Measurements from ENCODE around the gene NR4A3. TPM values are rescaled to one million over a fixed set of nuclear protein-coding genes. Genes with fewer than 3 reads are reported as not detected.

Gene NR4A3
- total RNA-seq, 2 donors from 2014 or later = 37.4 to 49.8 TPM

- intact Hi-C loops (cut with DNase I) = loop anchor here in 1 of 2 donors (10.0 kb wide), 1 partner anchor 456 kb away; no protein-coding TSS in a partner anchor
- DNase-seq (ENCODE audit: low spot score) = no peak
Observed at GRCh38 chr9:99811172-99811571, 10.5 kb upstream of the NR4A3 start.

- no peak for DNase-seq (ENCODE audit: low spot score)
- intact Hi-C loops (cut with DNase I) = loop anchor here in 1 of 2 donors (10.0 kb wide), 1 partner anchor 457 kb away; no protein-coding TSS in a partner anchor
Observed at GRCh38 chr9:99811598-99812383, 9.9 kb upstream of the NR4A3 start.

- intact Hi-C loops (cut with DNase I) = loop anchor here in 1 of 2 donors (10.0 kb wide), 1 partner anchor 459 kb away; no protein-coding TSS in a partner anchor
- DNase-seq (ENCODE audit: low spot score) = no peak
Observed at GRCh38 chr9:99813739-99814138, 7.9 kb upstream of the NR4A3 start.

- intact Hi-C loops (cut with DNase I) = loop anchor here in 1 of 2 donors (10.0 kb wide), 1 partner anchor 460 kb away; no protein-coding TSS in a partner anchor
- DNase-seq (ENCODE audit: low spot score) = no peak
Observed at GRCh38 chr9:99814359-99814758, 7.3 kb upstream of the NR4A3 start.

GRCh38 chr9:99816392-99816791 is 5.3 kb upstream of the NR4A3 start:
- intact Hi-C loops (cut with DNase I) = loop anchor here in 1 of 2 donors (10.0 kb wide), 1 partner anchor 462 kb away; no protein-coding TSS in a partner anchor
- no peak for DNase-seq (ENCODE audit: low spot score)

GRCh38 chr9:99818500-99818899 is 3.2 kb upstream of the NR4A3 start:
- intact Hi-C loops (cut with DNase I) = loop anchor here in 1 of 2 donors (10.0 kb wide), 1 partner anchor 464 kb away; no protein-coding TSS in a partner anchor
- DNase-seq (ENCODE audit: low spot score) = no peak

- DNase-seq (ENCODE audit: low spot score) = peak; percentile 98
- intact Hi-C loops (cut with DNase I) = loop anchor here in 1 of 2 donors (10.0 kb wide), 1 partner anchor 464 kb away; no protein-coding TSS in a partner anchor
Observed at GRCh38 chr9:99819123-99819855, 2.4 kb upstream of the NR4A3 start.

- peak; percentile 99 for DNase-seq (ENCODE audit: low spot score)
- intact Hi-C loops (cut with DNase I) = loop anchor here (5.0 to 10.0 kb wide), 4 partner anchors 465 to 1645 kb away; partner anchors contain the start of genes ALG2 (in 1 of the 2) and SEC61B (in 1 of the 2)
Observed at GRCh38 chr9:99819856-99820684, 1.6 kb upstream of the NR4A3 start.

GRCh38 chr9:99820685-99821395 is 845 bp upstream of the NR4A3 start:
- intact Hi-C loops (cut with DNase I) = loop anchor here (5.0 to 10.0 kb wide), 3 partner anchors 554 to 1646 kb away; partner anchors contain the start of genes ALG2 (in 1 of the 2) and SEC61B (in 1 of the 2)

GRCh38 chr9:99822109-99822805 is 572 bp downstream of the NR4A3 start:
- peak; percentile 85 for DNase-seq (ENCODE audit: low spot score)
- intact Hi-C loops (cut with DNase I) = loop anchor here (5.0 to 10.0 kb wide), 3 partner anchors 555 to 1647 kb away; partner anchors contain the start of genes ALG2 (in 1 of the 2) and SEC61B (in 1 of the 2)

More at GRCh38 chr9:99820685-99821395, 845 bp upstream of the NR4A3 start:
- peak; percentile 91 for DNase-seq (ENCODE audit: low spot score)

GRCh38 chr9:99822806-99823591 is 1.3 kb downstream of the NR4A3 start:
- intact Hi-C loops (cut with DNase I) = loop anchor here (5.0 to 10.0 kb wide), 3 partner anchors 556 to 1648 kb away; partner anchors contain the start of genes ALG2 (in 1 of the 2) and SEC61B (in 1 of the 2)
- no peak for DNase-seq (ENCODE audit: low spot score)

- intact Hi-C loops (cut with DNase I) = loop anchor here (5.0 to 10.0 kb wide), 3 partner anchors 557 to 1649 kb away; partner anchors contain the start of genes ALG2 (in 1 of the 2) and SEC61B (in 1 of the 2)
- peak; percentile 85 for DNase-seq (ENCODE audit: low spot score)
Observed at GRCh38 chr9:99823681-99824377, 2.1 kb downstream of the NR4A3 start.

GRCh38 chr9:99824378-99825171 is 2.9 kb downstream of the NR4A3 start:
- peak; percentile 85 for DNase-seq (ENCODE audit: low spot score)
- intact Hi-C loops (cut with DNase I) = loop anchor here (5.0 to 10.0 kb wide), 3 partner anchors 557 to 1650 kb away; partner anchors contain the start of genes ALG2 (in 1 of the 2) and SEC61B (in 1 of the 2)

GRCh38 chr9:99825172-99826046 is 3.7 kb downstream of the NR4A3 start:
- intact Hi-C loops (cut with DNase I) = loop anchor here in 1 of 2 donors (10.0 kb wide), 1 partner anchor 1651 kb away; no protein-coding TSS in a partner anchor
- no peak for DNase-seq (ENCODE audit: low spot score)
